Progenitor cell of endocrine pancreas (in vitro differentiated cells): ENCODE data around the gene ATR. TPM values are rescaled to one million over a fixed set of nuclear protein-coding genes. Genes with fewer than 3 reads are reported as not detected.

Source experiments
- DNase-seq: peaks from one replicate; pipeline ENCODE4 v3.0.0; 2021; ENCODE audit warnings: low spot score; ENCODE audit not compliant: unreplicated experiment
- H3K27ac Mint-ChIP-seq: 2 replicates; pipeline ENCODE4 v1.8.0; 2021; ENCODE audit warnings: mild to moderate bottlenecking, moderate library complexity, mixed read lengths
- H3K27me3 Mint-ChIP-seq: 2 replicates; pipeline ENCODE4 v1.8.0; 2021; ENCODE audit warnings: mixed read lengths
- H3K36me3 Mint-ChIP-seq: 2 replicates; pipeline ENCODE4 v1.8.0; 2022; ENCODE audit warnings: mixed read lengths; ENCODE audit not compliant: insufficient read depth
- H3K4me1 Mint-ChIP-seq: 2 replicates; pipeline ENCODE4 v1.8.0; 2021; ENCODE audit warnings: low read depth, mixed read lengths
- H3K4me3 Mint-ChIP-seq: 2 replicates; pipeline ENCODE4 v1.8.0; 2021; ENCODE audit warnings: low read depth, mild to moderate bottlenecking, moderate library complexity, mixed read lengths
- H3K9me3 Mint-ChIP-seq: 2 replicates; pipeline ENCODE4 v1.8.0; 2021; ENCODE audit warnings: low read depth, mixed read lengths
- CTCF ChIP-seq: fragments of 200-600 bp; sonication (generic); IDR thresholded peaks from one replicate; pipeline ENCODE4 v1.5.0; 2021; ENCODE audit warnings: antibody characterized with exemption, mild to moderate bottlenecking; ENCODE audit not compliant: unreplicated experiment
- total RNA-seq: library from RNA; stranded (reverse); gene quantifications from 2 replicates; pipeline ENCODE4 v1.2.1, GENCODE V29; 2021

Gene ATR
- total RNA-seq, 1 donor from 2014 or later = 20.3 TPM

- DNase-seq = no peak
- Mint-ChIP-seq H3K27ac (no peak overlapping the region), H3K4me3 (no peak overlapping the region), H3K36me3 (no peaks in the 10 kb centered on the region), H3K9me3 (no peaks in the 10 kb centered on the region), H3K4me1 (peaks cover 13% of the 10 kb centered on the region), H3K27me3 (no peaks in the 10 kb centered on the region)
- TF ChIP-seq CTCF = no peak
Measured at GRCh38 chr3:142622405-142622804, 43.9 kb upstream of the ATR start.

- no peak for TF ChIP-seq CTCF
Measured at GRCh38 chr3:142618917-142619461, 40.5 kb upstream of the ATR start.

GRCh38 chr3:142615171-142615570 is 36.6 kb upstream of the ATR start:
- TF ChIP-seq CTCF = no peak
- Mint-ChIP-seq H3K36me3 (no peaks in the 10 kb centered on the region), H3K27me3 (no peaks in the 10 kb centered on the region), H3K4me1 (peaks cover 13% of the 10 kb centered on the region), H3K4me3 (no peak overlapping the region), H3K27ac (no peak overlapping the region), H3K9me3 (no peaks in the 10 kb centered on the region)
- no peak for DNase-seq

More at GRCh38 chr3:142618917-142619461, 40.5 kb upstream of the ATR start:
- H3K36me3 Mint-ChIP-seq = no peaks in the 10 kb centered on the region
- DNase-seq = no peak
- H3K27ac Mint-ChIP-seq = peak overlapping the region; percentile 82
- H3K4me3 Mint-ChIP-seq = no peak overlapping the region
- H3K9me3 Mint-ChIP-seq = no peaks in the 10 kb centered on the region
- no peaks in the 10 kb centered on the region for H3K27me3 Mint-ChIP-seq
- peaks cover 13% of the 10 kb centered on the region for H3K4me1 Mint-ChIP-seq

- no peak for TF ChIP-seq CTCF
- Mint-ChIP-seq H3K4me1 (peaks cover 8% of the 10 kb centered on the region), H3K27ac (no peak overlapping the region)
Measured at GRCh38 chr3:142614059-142614626, 35.6 kb upstream of the ATR start.

GRCh38 chr3:142613491-142613890 is 35.0 kb upstream of the ATR start:
- Mint-ChIP-seq H3K36me3 (no peaks in the 10 kb centered on the region), H3K4me3 (no peak overlapping the region), H3K9me3 (no peaks in the 10 kb centered on the region), H3K27me3 (no peaks in the 10 kb centered on the region), H3K4me1 (peaks cover 2% of the 10 kb centered on the region), H3K27ac (no peak overlapping the region)
- no peak for TF ChIP-seq CTCF
- DNase-seq = no peak

More at GRCh38 chr3:142614059-142614626, 35.6 kb upstream of the ATR start:
- Mint-ChIP-seq H3K27me3 (no peaks in the 10 kb centered on the region), H3K36me3 (no peaks in the 10 kb centered on the region), H3K9me3 (no peaks in the 10 kb centered on the region), H3K4me3 (no peak overlapping the region)
- DNase-seq = no peak
